ENCODE measurements around the gene PRSS57. TPM values are rescaled to one million over a fixed set of nuclear protein-coding genes. Genes with fewer than 3 reads are reported as not detected.

Gene PRSS57
- total RNA-seq, 1 experiment from 2014 or later: not detected

- DNase-seq (ENCODE audit: low read depth): no peak
These were observed 55.7 kb downstream of the PRSS57 start, which contains the start of gene FGF22 for GRCh38 chr19:639253-640160. FGF22 (plus strand) TSS chr19:639879; CDS start chr19:639926, 47 bp downstream.

DNA sequence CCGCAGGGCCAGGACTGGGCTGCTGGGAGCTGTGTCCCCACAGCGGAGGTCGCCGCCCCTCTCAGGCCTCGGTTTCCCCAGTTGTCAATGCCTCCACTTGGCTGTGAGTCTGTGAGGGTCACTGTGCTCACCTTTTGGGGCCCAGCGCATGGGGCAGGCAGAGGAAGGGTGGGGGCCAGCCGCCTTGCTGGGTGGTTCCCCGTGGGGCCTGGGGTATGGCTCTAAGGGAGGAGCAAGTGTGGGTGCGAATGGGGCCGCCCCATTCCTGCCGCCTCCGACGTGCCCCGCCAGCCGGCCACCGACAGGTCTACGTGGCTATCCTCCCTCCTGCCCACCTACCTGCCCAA is 56.4 kb downstream of the PRSS57 start:
- no peak for DNase-seq (ENCODE audit: low read depth)

Other genes starting within 250 kb of the PRSS57 start
- gene SHC2, start 234.4 kb downstream of the PRSS57 start, total RNA-seq (2014; rRNA removed; shearing (Covaris generic)): 0.03 TPM in 1 of 2 replicates, not detected in the other
- not detected in 2 replicates for gene MADCAM1, start 199.0 kb downstream of the PRSS57 start, total RNA-seq (2014; rRNA removed; shearing (Covaris generic))
- 40.7 and 48.2 TPM in 2 replicates for gene TPGS1, start 188.0 kb downstream of the PRSS57 start, total RNA-seq (2014; rRNA removed; shearing (Covaris generic))
- 107 and 110 TPM in 2 replicates for gene CDC34, start 163.7 kb downstream of the PRSS57 start, total RNA-seq (2014; rRNA removed; shearing (Covaris generic))
- not detected in 2 replicates for gene GZMM, start 151.4 kb downstream of the PRSS57 start, total RNA-seq (2014; rRNA removed; shearing (Covaris generic))
- 475 and 545 TPM in 2 replicates for gene BSG, start 122.9 kb downstream of the PRSS57 start, total RNA-seq (2014; rRNA removed; shearing (Covaris generic))
- gene HCN2, start 105.6 kb downstream of the PRSS57 start, total RNA-seq (2014; rRNA removed; shearing (Covaris generic)): 0.27 and 0.37 TPM in 2 replicates
- gene POLRMT, start 61.9 kb downstream of the PRSS57 start, total RNA-seq (2014; rRNA removed; shearing (Covaris generic)): 86.9 and 100 TPM in 2 replicates
- not detected in 2 replicates for gene FGF22, start 55.6 kb downstream of the PRSS57 start, total RNA-seq (2014; rRNA removed; shearing (Covaris generic))
- gene RNF126, start 32.2 kb downstream of the PRSS57 start, total RNA-seq (2014; rRNA removed; shearing (Covaris generic)): 86.5 and 130 TPM in 2 replicates
- 14.5 and 19.7 TPM in 2 replicates for gene FSTL3, start 19.1 kb downstream of the PRSS57 start, total RNA-seq (2014; rRNA removed; shearing (Covaris generic))
- gene PALM, start 13.5 kb upstream of the PRSS57 start, total RNA-seq (2014; rRNA removed; shearing (Covaris generic)): not detected in 2 replicates
- 0.02 and 0.13 TPM in 2 replicates for gene MISP, start 55.7 kb upstream of the PRSS57 start, total RNA-seq (2014; rRNA removed; shearing (Covaris generic))
- 276 and 447 TPM in 2 replicates for gene PTBP1, start 102.0 kb upstream of the PRSS57 start, total RNA-seq (2014; rRNA removed; shearing (Covaris generic))
- 0.30 TPM in 1 of 2 replicates, not detected in the other for gene PLPPR3, start 126.5 kb upstream of the PRSS57 start, total RNA-seq (2014; rRNA removed; shearing (Covaris generic))
- gene AZU1, start 132.4 kb upstream of the PRSS57 start, total RNA-seq (2014; rRNA removed; shearing (Covaris generic)): not detected in 2 replicates
- gene PRTN3, start 145.5 kb upstream of the PRSS57 start, total RNA-seq (2014; rRNA removed; shearing (Covaris generic)): not detected in 2 replicates
- not detected in 2 replicates for gene ELANE, start 156.9 kb upstream of the PRSS57 start, total RNA-seq (2014; rRNA removed; shearing (Covaris generic))
- not detected in 2 replicates for gene CFD, start 164.2 kb upstream of the PRSS57 start, total RNA-seq (2014; rRNA removed; shearing (Covaris generic))
- gene MED16, start 197.7 kb upstream of the PRSS57 start, total RNA-seq (2014; rRNA removed; shearing (Covaris generic)): 18.1 and 20.8 TPM in 2 replicates
- gene RNU6-9, start 198.0 kb upstream of the PRSS57 start, total RNA-seq (2014; rRNA removed; shearing (Covaris generic)): not detected in 2 replicates
- 32.2 and 42.2 TPM in 2 replicates for gene R3HDM4, start 217.8 kb upstream of the PRSS57 start, total RNA-seq (2014; rRNA removed; shearing (Covaris generic))
- not detected in 2 replicates for gene KISS1R, start 221.9 kb upstream of the PRSS57 start, total RNA-seq (2014; rRNA removed; shearing (Covaris generic))
- gene ARID3A, start 230.6 kb upstream of the PRSS57 start, total RNA-seq (2014; rRNA removed; shearing (Covaris generic)): 4.3 and 8.0 TPM in 2 replicates